ENCODE results near the gene SERBP1.

GRCh38 chr1:67383999-67384638 lies 46.1 kb downstream of the SERBP1 start:
- TF ChIP-seq POLR2AphosphoS5 (IDR thresholded peaks at IDR 0.05; ENCODE audit: insufficient read depth in 1 of 2, low read depth in 1 of 2) (no peak), POLR2A (IDR thresholded peaks at IDR 0.05) (no peak)
- TF ChIP-seq, protein P1, sequence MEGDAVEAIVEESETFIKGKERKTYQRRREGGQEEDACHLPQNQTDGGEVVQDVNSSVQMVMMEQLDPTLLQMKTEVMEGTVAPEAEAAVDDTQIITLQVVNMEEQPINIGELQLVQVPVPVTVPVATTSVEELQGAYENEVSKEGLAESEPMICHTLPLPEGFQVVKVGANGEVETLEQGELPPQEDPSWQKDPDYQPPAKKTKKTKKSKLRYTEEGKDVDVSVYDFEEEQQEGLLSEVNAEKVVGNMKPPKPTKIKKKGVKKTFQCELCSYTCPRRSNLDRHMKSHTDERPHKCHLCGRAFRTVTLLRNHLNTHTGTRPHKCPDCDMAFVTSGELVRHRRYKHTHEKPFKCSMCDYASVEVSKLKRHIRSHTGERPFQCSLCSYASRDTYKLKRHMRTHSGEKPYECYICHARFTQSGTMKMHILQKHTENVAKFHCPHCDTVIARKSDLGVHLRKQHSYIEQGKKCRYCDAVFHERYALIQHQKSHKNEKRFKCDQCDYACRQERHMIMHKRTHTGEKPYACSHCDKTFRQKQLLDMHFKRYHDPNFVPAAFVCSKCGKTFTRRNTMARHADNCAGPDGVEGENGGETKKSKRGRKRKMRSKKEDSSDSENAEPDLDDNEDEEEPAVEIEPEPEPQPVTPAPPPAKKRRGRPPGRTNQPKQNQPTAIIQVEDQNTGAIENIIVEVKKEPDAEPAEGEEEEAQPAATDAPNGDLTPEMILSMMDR (IDR thresholded peaks at IDR 0.05): no peak

All from vagina (tissue), 2 donors.